A549 (cell line): ENCODE results near the gene SEPTIN1. TPM values are rescaled to one million over a fixed set of nuclear protein-coding genes. Genes with fewer than 3 reads are reported as not detected.

Experiments
- ATAC-seq, 2 experiments: fragments of 200-7000 bp in 1 of 2; fragments of >200 bp in 1 of 2; cut with Nextera tagmentation in 1 of 2; cut with Tn5 transposase in 1 of 2; 3 replicates each; pipeline versions ENCODE4 v1.8.0 to v1.9.1; 2018 to 2020; ENCODE audit warnings: mild to moderate bottlenecking in 1 of 2, moderate library complexity in 1 of 2
- CTCF ChIA-PET: fragments of 300-600 bp; sonication (Branson Sonifier 250); formaldehyde crosslinking; extraction: SDS; loops from one replicate; lab custom pipeline; 2021; ENCODE audit warnings: antibody characterized with exemption, inconsistent platforms; lab: Yijun Ruan, JAX
- POLR2A ChIA-PET: fragments of 350-600 bp; formaldehyde crosslinking; extraction: SDS; loops from one replicate; lab custom pipeline; 2021; ENCODE audit warnings: antibody characterized with exemption, inconsistent platforms; lab: Yijun Ruan, JAX
- DNase-seq, 2 experiments: peaks; one replicate each; pipeline versions ENCODE4 v3.0.0 to v3.0.0-alpha.2; 2011 to 2016; ENCODE audit warnings: low read depth in 1 of 2, low spot score in 1 of 2
- FAIRE-seq: peaks from 2 replicates; lab custom pipeline; 2011; peaks lifted over from hg19 to GRCh38; lab: Jason Lieb, UNC
- H3K27ac ChIP-seq, 2 experiments: fragments of >200 bp; sonication (Bioruptor Twin); formaldehyde crosslinking; 3 replicates each; pipeline ENCODE4 v1.5.1; 2016 to 2017
- H3K4me1 ChIP-seq: fragments of >200 bp; sonication (Bioruptor Twin); formaldehyde crosslinking; 3 replicates; pipeline ENCODE4 v1.6.1; 2016
- H3K4me2 ChIP-seq: fragments of >200 bp; sonication (Bioruptor Twin); formaldehyde crosslinking; 3 replicates; pipeline ENCODE4 v1.6.1; 2016
- H3K4me3 ChIP-seq: fragments of >200 bp; sonication (Bioruptor Twin); formaldehyde crosslinking; 3 replicates; pipeline ENCODE4 v1.5.1; 2016
- H3K9me3 ChIP-seq: fragments of >200 bp; sonication (Bioruptor Twin); formaldehyde crosslinking; 3 replicates; pipeline ENCODE4 v1.6.1; 2016
- ATOH8 ChIP-seq: fragments of 250-450 bp; sonication (Bioruptor Pico); IDR thresholded peaks from 2 replicates; pipeline ENCODE4 v1.5.0; 2020; ENCODE audit warnings: low read depth, mild to moderate bottlenecking, moderate library complexity
- CBX2 ChIP-seq: fragments of 200-600 bp; sonication (generic); IDR thresholded peaks from 2 replicates; pipeline ENCODE4 v1.6.1; 2016; ENCODE audit warnings: low read depth, mild to moderate bottlenecking, borderline replicate concordance
- CEBPB ChIP-seq, 2 experiments: fragments of >200 bp in 1 of 2; sonication (Bioruptor Twin) in 1 of 2; formaldehyde crosslinking in 1 of 2; IDR thresholded peaks; 2 replicates each; pipeline ENCODE4 v1.6.1; 2012 to 2016
- CHD2 ChIP-seq: fragments of 150-350 bp; IDR thresholded peaks from 2 replicates; pipeline ENCODE4 v1.6.1; 2014; ENCODE audit warnings: low read length; ENCODE audit not compliant: partially characterized antibody
- EP300 ChIP-seq, 2 experiments: fragments of >200 bp; sonication (Bioruptor Twin); formaldehyde crosslinking; IDR thresholded peaks; 2 replicates in 1 of 2; 3 replicates in 1 of 2; pipeline ENCODE4 v1.6.1; 2016 to 2017
- ESRRA ChIP-seq: fragments of 150-350 bp; IDR thresholded peaks from 2 replicates; pipeline ENCODE4 v1.6.1; 2014; ENCODE audit warnings: mild to moderate bottlenecking, low read length, borderline replicate concordance
- FOSB ChIP-seq: fragments of 250-450 bp; sonication (Bioruptor Pico); IDR thresholded peaks from 2 replicates; pipeline ENCODE4 v1.5.0; 2020; ENCODE audit warnings: mild to moderate bottlenecking, moderate library complexity
- GATA3 ChIP-seq: IDR thresholded peaks from 2 replicates; pipeline ENCODE4 v1.6.1; 2012; ENCODE audit warnings: borderline replicate concordance
- HES2 ChIP-seq: fragments of >200 bp; sonication (Bioruptor Twin); formaldehyde crosslinking; IDR thresholded peaks from 2 replicates; pipeline ENCODE4 v1.6.1; 2016
- HMGXB4 ChIP-seq: fragments of 250-450 bp; sonication (Bioruptor Pico); IDR thresholded peaks from 2 replicates; pipeline ENCODE4 v1.5.0; 2021; ENCODE audit warnings: mild to moderate bottlenecking, moderate library complexity, borderline replicate concordance
- HOXB13 ChIP-seq: fragments of 250-450 bp; sonication (Bioruptor Pico); IDR thresholded peaks from 2 replicates; pipeline ENCODE4 v1.5.0; 2020; ENCODE audit warnings: low read depth, mild to moderate bottlenecking, moderate library complexity
- KDM5A ChIP-seq: fragments of 200-600 bp; sonication (generic); IDR thresholded peaks from 2 replicates; pipeline ENCODE4 v1.6.1; 2016; ENCODE audit warnings: antibody characterized with exemption, mild to moderate bottlenecking
- MAFK ChIP-seq: fragments of 450-650 bp; IDR thresholded peaks from 2 replicates; pipeline ENCODE4 v1.6.1; 2014; ENCODE audit not compliant: partially characterized antibody
- NFE2L2 ChIP-seq: fragments of 150-350 bp; conservative IDR thresholded peaks from 2 replicates; pipeline ENCODE4 v1.6.1; 2014; ENCODE audit warnings: low read length
- NPAS2 ChIP-seq: fragments of 250-450 bp; sonication (Bioruptor Pico); IDR thresholded peaks from 2 replicates; pipeline ENCODE4 v1.8.0; 2022; ENCODE audit warnings: mild to moderate bottlenecking, moderate library complexity, borderline replicate concordance
- NR3C1 ChIP-seq: fragments of >200 bp; sonication (Bioruptor Twin); formaldehyde crosslinking; IDR thresholded peaks from 3 replicates; pipeline ENCODE4 v1.6.1; 2017
- RAD21 ChIP-seq, 2 experiments: fragments of >200 bp in 1 of 2; sonication (Bioruptor Twin) in 1 of 2; formaldehyde crosslinking in 1 of 2; IDR thresholded peaks in 1 of 2; conservative IDR thresholded peaks in 1 of 2; 2 replicates in 1 of 2; 3 replicates in 1 of 2; pipeline ENCODE4 v1.6.1; 2012 to 2018; ENCODE audit warnings: inconsistent platforms in 1 of 2
- RARB ChIP-seq: fragments of 250-450 bp; sonication (Bioruptor Pico); IDR thresholded peaks from 2 replicates; pipeline ENCODE4 v1.8.0; 2021; ENCODE audit warnings: mild to moderate bottlenecking, moderate library complexity
- RNF2 ChIP-seq: fragments of 200-600 bp; sonication (generic); IDR thresholded peaks from 2 replicates; pipeline ENCODE4 v1.6.1; 2016; ENCODE audit warnings: low read depth, mild to moderate bottlenecking, antibody characterized with exemption, moderate library complexity, borderline replicate concordance
- USF2 ChIP-seq: fragments of 450-650 bp; IDR thresholded peaks from 2 replicates; pipeline ENCODE4 v1.6.1; 2014; ENCODE audit warnings: antibody characterized with exemption
- ZNF302 ChIP-seq: fragments of 250-450 bp; sonication (Bioruptor Pico); IDR thresholded peaks from 2 replicates; pipeline ENCODE4 v1.9.0; 2021; ENCODE audit warnings: inconsistent platforms, mild to moderate bottlenecking, moderate library complexity
- whole genome bisulfite sequencing: methylation state at CpG from one replicate; pipeline ENCODE4 v1.1.6; 2017; ENCODE audit errors: missing lambda C conversion rate; 5-methylcytosine and 5-hydroxymethylcytosine counted together
- polyA plus RNA-seq, 4 experiments: library from polyadenylated mRNA; depleted of rRNA in 3 of 4; stranded (reverse); fragments of >200 nt; fragmentation: RNase III in 1 of 4; extraction: RNeasy Plus Mini Kit Qiagen cat#74134 plus additional on column Dnase treatment in 1 of 4; gene quantifications; 2 replicates in 3 of 4; 3 replicates in 1 of 4; pipeline ENCODE4 v1.2.3, GENCODE V29; 2011 to 2017

SEPTIN1 gene
- polyA plus RNA-seq, 2 of the 4 experiments (the other 2 are of a cell fraction) = 0.17 to 0.65 TPM

- no peak overlapping the region for H3K4me2 ChIP-seq
- DNase-seq (no peak), ATAC-seq (no peak), FAIRE-seq (no peak)
- 87% methylated on average over 3 of the region's 3 CpGs for WGBS
- no peak overlapping the region for H3K4me3 ChIP-seq
- ChIA-PET POLR2A (interaction anchor here (0.7 kb wide), 1 partner anchor 13 kb away, joined by 4 read pairs; no protein-coding TSS in a partner anchor), CTCF (interaction anchor here (1.0 kb wide), 1 partner anchor 8 kb away, joined by 3 read pairs; no protein-coding TSS in a partner anchor)
- H3K9me3 ChIP-seq = no peaks in the 10 kb centered on the region
- TF ChIP-seq EP300 (IDR thresholded peaks at IDR 0.05) (no peak), GATA3 (no peak), CEBPB (IDR thresholded peaks at IDR 0.05) (no peak), ATOH8 (CRISPR knock-in tag) (no peak), RARB (CRISPR knock-in tag) (no peak), HMGXB4 (CRISPR knock-in tag) (no peak), RAD21 (conservative IDR thresholded peaks at IDR 0.05 in 1 of 2, IDR thresholded peaks at IDR 0.05 in 1 of 2) (no peak), HES2 (no peak)
- peaks cover 31% of the 10 kb centered on the region for H3K4me1 ChIP-seq
- no peak overlapping the region for H3K27ac ChIP-seq
Measured at GRCh38 chr16:30350134-30350871, 32.1 kb downstream of the SEPTIN1 start.

GRCh38 chr16:30349675-30350074 lies 32.7 kb downstream of the SEPTIN1 start:
- Histone ChIP-seq H3K4me2 (no peak overlapping the region), H3K27ac (no peak overlapping the region), H3K9me3 (no peaks in the 10 kb centered on the region), H3K4me3 (no peak overlapping the region), H3K4me1 (peaks cover 31% of the 10 kb centered on the region)
- FAIRE-seq = no peak
- no peak for DNase-seq
- 84% methylated on average over 3 of the region's 3 CpGs for WGBS
- TF ChIP-seq CBX2 (no peak), NPAS2 (no peak), USF2 (no peak), MAFK (no peak), ZNF302 (CRISPR knock-in tag) (no peak), RAD21 (conservative IDR thresholded peaks at IDR 0.05 in 1 of 2, IDR thresholded peaks at IDR 0.05 in 1 of 2) (no peak), HMGXB4 (CRISPR knock-in tag) (no peak), FOSB (CRISPR knock-in tag) (no peak), RNF2 (no peak), HOXB13 (CRISPR knock-in tag) (no peak), KDM5A (no peak), CHD2 (no peak), ESRRA (no peak), NR3C1 (no peak), NFE2L2 (no peak)
- ChIA-PET POLR2A (interaction anchor here (0.7 kb wide), 1 partner anchor 13 kb away, joined by 4 read pairs; no protein-coding TSS in a partner anchor), CTCF (no interaction called here)
- no peak for ATAC-seq
